ENCODE measurements around the gene CNTNAP2.

DNA sequence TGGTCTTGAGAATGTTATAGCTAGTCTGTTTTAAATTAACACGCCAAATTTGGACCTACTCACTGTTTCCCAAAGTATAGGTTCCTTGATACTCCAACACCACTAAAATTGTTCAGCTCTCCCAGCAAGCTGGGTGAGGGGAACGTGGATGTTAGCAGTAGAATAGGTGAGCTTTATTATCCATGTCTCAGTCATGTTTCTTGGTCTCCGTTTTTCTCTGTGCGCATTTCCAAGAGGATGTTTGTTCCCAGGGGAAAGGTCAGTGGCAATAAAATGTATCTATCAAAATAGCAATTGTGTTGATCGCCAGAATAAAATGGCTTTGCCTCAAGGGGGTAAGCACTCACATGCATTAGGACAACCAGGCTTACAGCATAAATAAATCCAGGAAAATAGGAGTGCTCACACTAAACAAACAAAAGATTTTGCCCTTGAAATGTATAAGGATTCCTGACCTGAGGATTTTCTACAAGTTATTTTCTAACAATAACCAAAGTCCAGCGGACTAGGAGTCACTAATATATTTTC, 2286.9 kb downstream of the CNTNAP2 start:
- TF ChIP-seq, protein P1, sequence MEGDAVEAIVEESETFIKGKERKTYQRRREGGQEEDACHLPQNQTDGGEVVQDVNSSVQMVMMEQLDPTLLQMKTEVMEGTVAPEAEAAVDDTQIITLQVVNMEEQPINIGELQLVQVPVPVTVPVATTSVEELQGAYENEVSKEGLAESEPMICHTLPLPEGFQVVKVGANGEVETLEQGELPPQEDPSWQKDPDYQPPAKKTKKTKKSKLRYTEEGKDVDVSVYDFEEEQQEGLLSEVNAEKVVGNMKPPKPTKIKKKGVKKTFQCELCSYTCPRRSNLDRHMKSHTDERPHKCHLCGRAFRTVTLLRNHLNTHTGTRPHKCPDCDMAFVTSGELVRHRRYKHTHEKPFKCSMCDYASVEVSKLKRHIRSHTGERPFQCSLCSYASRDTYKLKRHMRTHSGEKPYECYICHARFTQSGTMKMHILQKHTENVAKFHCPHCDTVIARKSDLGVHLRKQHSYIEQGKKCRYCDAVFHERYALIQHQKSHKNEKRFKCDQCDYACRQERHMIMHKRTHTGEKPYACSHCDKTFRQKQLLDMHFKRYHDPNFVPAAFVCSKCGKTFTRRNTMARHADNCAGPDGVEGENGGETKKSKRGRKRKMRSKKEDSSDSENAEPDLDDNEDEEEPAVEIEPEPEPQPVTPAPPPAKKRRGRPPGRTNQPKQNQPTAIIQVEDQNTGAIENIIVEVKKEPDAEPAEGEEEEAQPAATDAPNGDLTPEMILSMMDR (IDR thresholded peaks at IDR 0.05 in 4 of 5, conservative IDR thresholded peaks at IDR 0.05 in 1 of 5) = no peak
- no peak for TF ChIP-seq POLR2A (IDR thresholded peaks at IDR 0.05)

All from gastrocnemius medialis (tissue), 4 donors.